H1 (cell line): ENCODE data around the gene PRR22. TPM values are rescaled to one million over a fixed set of nuclear protein-coding genes. Genes with fewer than 3 reads are reported as not detected.

Source experiments
- ATF3 ChIP-seq: IDR thresholded peaks from 2 replicates; pipeline ENCODE4 v1.6.1; 2011; ENCODE audit warnings: low read depth, mild to moderate bottlenecking, low read length; ENCODE audit not compliant: insufficient read depth
- BRCA1 ChIP-seq: IDR thresholded peaks from 2 replicates; pipeline ENCODE4 v1.6.1; 2012; ENCODE audit warnings: low read depth, low read length, improper control_type of control experiment
- RAD21 ChIP-seq, 2 experiments: IDR thresholded peaks in 1 of 2; conservative IDR thresholded peaks in 1 of 2; 2 replicates each; pipeline ENCODE4 v1.6.1; 2011; ENCODE audit warnings: low read depth in 2 of 2, low read length in 2 of 2, improper control_type of control experiment in 1 of 2, inconsistent platforms in 1 of 2, mild to moderate bottlenecking in 1 of 2, moderate library complexity in 1 of 2
- RFX5 ChIP-seq: IDR thresholded peaks from 2 replicates; pipeline ENCODE4 v1.6.1; 2011; ENCODE audit warnings: low read depth, low read length, improper control_type of control experiment, borderline replicate concordance
- polyA plus RNA-seq, 7 experiments: library from polyadenylated mRNA; depleted of rRNA in 3 of 7; stranded (reverse) in 5 of 7; unstranded in 2 of 7; fragments of >200 nt in 5 of 7; fragments of 200-250 nt in 2 of 7; gene quantifications; 1 replicate in 5 of 7; 2 replicates in 1 of 7; 4 replicates in 1 of 7; pipeline versions ENCODE4 v1.2.1 to v1.2.3, GENCODE V29; 2011 to 2013; ENCODE audit warnings: missing spikeins in 2 of 7, mixed read lengths in 2 of 7
- total RNA-seq: library from RNA; stranded (reverse); fragmentation: NEBNext Ultra II Directional; extraction: Animal tissue kit (Norgen Biotek cat#: 25700); gene quantifications from 2 replicates; pipeline ENCODE4 v1.2.1, GENCODE V29; 2021

PRR22 gene
- total and polyA plus RNA-seq, 2 of the 8 experiments (the other 6 are each of a cell fraction or from before 2014, with no cell fraction given): 1.9 to 2.1 TPM

GRCh38 chr19:5798244-5798643, 13.7 kb upstream of the PRR22 start (continued):
- TF ChIP-seq RFX5 (no peak), ATF3 (no peak), RAD21 (IDR thresholded peaks at IDR 0.05 in 1 of 2, conservative IDR thresholded peaks at IDR 0.05 in 1 of 2; ENCODE audit: low read depth in 2 of 2, low read length in 2 of 2) (no peak), BRCA1 (no peak)
